K562 (cell line): Measurements from ENCODE around the gene TTC31. TPM values are rescaled to one million over a fixed set of nuclear protein-coding genes. Genes with fewer than 3 reads are reported as not detected.

Source experiments
- ARID2 ChIP-seq: fragments of 450-650 bp; IDR thresholded peaks from 2 replicates; pipeline ENCODE4 v1.6.1; 2017; ENCODE audit warnings: antibody characterized with exemption, mild to moderate bottlenecking
- ARNT ChIP-seq, 2 experiments: fragments of 450-650 bp; IDR thresholded peaks; 2 replicates each; pipeline ENCODE4 v1.6.1; 2016; ENCODE audit warnings: mild to moderate bottlenecking in 1 of 2
- BRF1 ChIP-seq: IDR thresholded peaks from 3 replicates; pipeline ENCODE4 v1.6.1; 2011; ENCODE audit warnings: borderline replicate concordance, mild to moderate bottlenecking; ENCODE audit not compliant: insufficient read length; ENCODE audit errors: extremely low read depth
- E2F1 ChIP-seq: sonication (generic); formaldehyde crosslinking; IDR thresholded peaks from 2 replicates; pipeline ENCODE4 v1.8.1; 2023; ENCODE audit warnings: mild to moderate bottlenecking, missing genetic modification reagents, moderate library complexity
- E2F8 ChIP-seq: fragments of 450-650 bp; IDR thresholded peaks from 2 replicates; pipeline ENCODE4 v1.7.1; 2018; ENCODE audit warnings: mild to moderate bottlenecking, low read depth; ENCODE audit not compliant: partially characterized antibody
- FOXP1 ChIP-seq: sonication (generic); formaldehyde crosslinking; IDR thresholded peaks from 2 replicates; pipeline ENCODE4 v1.8.0; 2022; ENCODE audit warnings: mild to moderate bottlenecking, missing genetic modification reagents
- FUS ChIP-seq: fragments of 200-400 bp; formaldehyde crosslinking; optimal IDR thresholded peaks from 2 replicates; pipeline ENCODE3; 2017; ENCODE audit warnings: low read depth, low read length
- GABPA ChIP-seq: fragments of 200-800 bp; sonication (Bioruptor generic); conservative IDR thresholded peaks from 2 replicates; pipeline ENCODE4 v1.6.1; 2016; ENCODE audit warnings: low read depth, missing genetic modification characterization, missing compliant biosample characterization
- GATA2 ChIP-seq: sonication (generic); formaldehyde crosslinking; IDR thresholded peaks from 2 replicates; pipeline ENCODE4 v1.4.0; 2020; ENCODE audit warnings: mild to moderate bottlenecking, missing genetic modification reagents
- HLTF ChIP-seq: fragments of 450-650 bp; IDR thresholded peaks from 2 replicates; pipeline ENCODE4 v1.6.1; 2016
- HMG20B ChIP-seq: fragments of 250-450 bp; sonication (Bioruptor Pico); IDR thresholded peaks from 2 replicates; pipeline ENCODE4 v1.5.0; 2021; ENCODE audit warnings: mild to moderate bottlenecking
- L3MBTL2 ChIP-seq: fragments of 450-650 bp; IDR thresholded peaks from 2 replicates; pipeline ENCODE4 v1.6.1; 2016; ENCODE audit warnings: mild to moderate bottlenecking, moderate library complexity
- MXD1 ChIP-seq: fragments of 250-450 bp; sonication (Bioruptor Pico); IDR thresholded peaks from 2 replicates; pipeline ENCODE4 v1.8.0; 2021; ENCODE audit warnings: borderline replicate concordance, mild to moderate bottlenecking, moderate library complexity; ENCODE audit not compliant: poor library complexity, severe bottlenecking
- NBN ChIP-seq: fragments of 450-650 bp; IDR thresholded peaks from 2 replicates; pipeline ENCODE4 v1.6.1; 2016; ENCODE audit warnings: low read depth, mild to moderate bottlenecking
- SIX5 ChIP-seq, 2 experiments: IDR thresholded peaks; 2 replicates each; pipeline ENCODE4 v1.6.1; 2011; ENCODE audit warnings: low read length in 2 of 2, borderline replicate concordance in 1 of 2, low read depth in 1 of 2, mild to moderate bottlenecking in 1 of 2, moderate library complexity in 1 of 2; ENCODE audit not compliant: insufficient read depth in 1 of 2
- SMARCE1 ChIP-seq: fragments of 450-650 bp; IDR thresholded peaks from 2 replicates; pipeline ENCODE4 v1.7.1; 2016; ENCODE audit warnings: mild to moderate bottlenecking
- TBL1XR1 ChIP-seq, 2 experiments: IDR thresholded peaks; 2 replicates each; pipeline ENCODE4 v1.6.1; 2012; ENCODE audit warnings: improper control_type of control experiment in 2 of 2, low read length in 2 of 2, mild to moderate bottlenecking in 1 of 2
- TFAM ChIP-seq: fragments of 250-450 bp; sonication (Bioruptor Pico); conservative IDR thresholded peaks from 2 replicates; pipeline ENCODE4 v1.5.0; 2021; ENCODE audit warnings: mild to moderate bottlenecking, moderate library complexity
- TFAP4 ChIP-seq: sonication (generic); formaldehyde crosslinking; IDR thresholded peaks from 2 replicates; pipeline ENCODE4 v1.8.0; 2022; ENCODE audit warnings: missing genetic modification reagents, mild to moderate bottlenecking, moderate library complexity, borderline replicate concordance
- XRCC5 ChIP-seq: fragments of 200-400 bp; formaldehyde crosslinking; IDR thresholded peaks from 2 replicates; pipeline ENCODE4 v1.6.1; 2017; ENCODE audit warnings: low read depth, mild to moderate bottlenecking, low read length
- ZEB2 ChIP-seq: fragments of 450-650 bp; IDR thresholded peaks from 2 replicates; pipeline ENCODE4 v1.6.1; 2016
- ZKSCAN1 ChIP-seq: fragments of 150-350 bp; IDR thresholded peaks from 2 replicates; pipeline ENCODE4 v1.6.1; 2016; ENCODE audit warnings: low read depth, low read length
- ZNF316 ChIP-seq: fragments of 450-650 bp; IDR thresholded peaks from 2 replicates; pipeline ENCODE4 v1.6.1; 2016
- ZNF324 ChIP-seq: fragments of 250-450 bp; sonication (Bioruptor Pico); IDR thresholded peaks from 2 replicates; pipeline ENCODE4 v1.4.0; 2020; ENCODE audit warnings: mild to moderate bottlenecking
- ZNF584 ChIP-seq: fragments of 200-800 bp; sonication (Bioruptor generic); IDR thresholded peaks from 2 replicates; pipeline ENCODE4 v1.6.1; 2016; ENCODE audit warnings: low read depth, mild to moderate bottlenecking, missing genetic modification characterization, missing compliant biosample characterization
- polyA plus RNA-seq, 8 experiments: library from polyadenylated mRNA; depleted of rRNA in 4 of 8; stranded (reverse) in 5 of 8; unstranded in 3 of 8; fragments of >200 nt; fragmentation: Nextera tagmentation in 2 of 8; fragmentation: Illumina TruSeq in 1 of 8; extraction: Ambion mirVana in 2 of 8; extraction: Trizol in 1 of 8; gene quantifications; 2 replicates each; pipeline versions ENCODE4 v1.2.1 to v1.2.3, GENCODE V29; 2011 to 2014; ENCODE audit warnings: inconsistent platforms in 1 of 8, missing spikeins in 1 of 8
- total RNA-seq, 7 experiments: library from RNA; depleted of rRNA in 6 of 7; stranded (reverse); fragments of >200 nt in 6 of 7; fragmentation: Illumina TruSeq in 2 of 7; extraction: Trizol in 2 of 7; gene quantifications; 2 replicates each; pipeline versions ENCODE4 v1.2.1 to v1.2.3, GENCODE V29; 2011 to 2021; ENCODE audit warnings: low replicate concordance in 1 of 7

The TTC31 gene
- total and polyA plus RNA-seq, 9 of the 15 experiments (the other 6 are each of a cell fraction or from before 2014, with no cell fraction given), result 4.7 to 30.5 (median 15.9) TPM

GRCh38 chr2:74454654-74455511 is 28.0 kb upstream of the TTC31 start, which contains the start of gene INO80B (continued):
- TF ChIP-seq TFAP4 (peak; percentile 88), ARID2 (no peak), MXD1 (CRISPR knock-in tag) (peak; percentile 76), ZNF324 (CRISPR knock-in tag) (0 out of 2 replicates have a peak, but pooled peaks have one; percentile 27), GABPA (tag) (peak; percentile 100), SIX5 (IDR thresholded peaks at IDR 0.05; ENCODE audit: borderline replicate concordance in 1 of 2, insufficient read depth in 1 of 2, low read depth in 1 of 2, low read length in 2 of 2) (peak; percentile 85 to 93), FOXP1 (CRISPR knock-in tag) (no peak), TFAM (no peak), ZEB2 (peak; percentile 99), SMARCE1 (no peak), ZNF584 (CRISPR knock-in tag) (0 out of 2 replicates have a peak, but pooled peaks have one; percentile 43), ZNF316 (no peak), E2F8 (peak; percentile 99), ZKSCAN1 (peak; percentile 84), FUS (no peak), GATA2 (no peak), L3MBTL2 (peak; percentile 71), XRCC5 (peak; percentile 99), ARNT (IDR thresholded peaks at IDR 0.05) (peak; percentile 32 to 88; a peak in 3 of 4 replicates), HLTF (no peak), NBN (peak; percentile 78), BRF1 (no peak), HMG20B (no peak), E2F1 (CRISPR knock-in tag) (no peak), TBL1XR1 (IDR thresholded peaks at IDR 0.05; ENCODE audit: low read length in 2 of 2) (peak; percentile 54 to 70; a peak in 1 of 4 replicates)
